Neural cell (in vitro differentiated cells): Measurements from ENCODE around the gene MSI2. TPM values are rescaled to one million over a fixed set of nuclear protein-coding genes. Genes with fewer than 3 reads are reported as not detected.

Experiments used
- H2AFZ ChIP-seq: fragments of 200-600, 300-800 bp; sonication (generic), shearing (Covaris generic); 2 replicates; pipeline ENCODE4 v1.6.0; 2014; ENCODE audit warnings: low read depth, mild to moderate bottlenecking, antibody characterized with exemption, low read length, moderate library complexity
- H3F3A ChIP-seq: fragments of 200-600 bp; shearing (Covaris generic); 2 replicates; pipeline ENCODE4 v1.6.1; 2016; ENCODE audit warnings: mild to moderate bottlenecking, moderate library complexity, mixed read lengths, antibody characterized with exemption, low read length; ENCODE audit not compliant: insufficient read depth, poor library complexity, severe bottlenecking
- H3K27ac ChIP-seq: fragments of 200-600, 300-800 bp; sonication (generic), shearing (Covaris generic); 2 replicates; pipeline ENCODE4 v1.5.1; 2014; ENCODE audit warnings: mild to moderate bottlenecking, low read length, moderate library complexity
- H3K27me3 ChIP-seq: fragments of 300-800, 200-600 bp; sonication (generic), shearing (Covaris generic); 2 replicates; pipeline ENCODE4 v1.6.0; 2014; ENCODE audit warnings: mild to moderate bottlenecking, low read depth, low read length, moderate library complexity; ENCODE audit not compliant: insufficient read depth
- H3K36me3 ChIP-seq: fragments of 300-800, 200-600 bp; sonication (generic), shearing (Covaris generic); 2 replicates; pipeline ENCODE4 v1.5.1; 2014; ENCODE audit warnings: mild to moderate bottlenecking, antibody characterized with exemption, low read length, moderate library complexity; ENCODE audit not compliant: insufficient read depth
- H3K4me2 ChIP-seq: fragments of 300-800, 200-600 bp; sonication (generic), shearing (Covaris generic); 2 replicates; pipeline ENCODE4 v1.6.0; 2014; ENCODE audit warnings: mild to moderate bottlenecking, low read length
- H3K4me3 ChIP-seq: fragments of 300-800, 200-600 bp; sonication (generic), shearing (Covaris generic); 2 replicates; pipeline ENCODE4 v1.5.1; 2014; ENCODE audit warnings: mild to moderate bottlenecking, low read length, moderate library complexity
- H3K79me2 ChIP-seq: fragments of 200-600 bp; shearing (Covaris generic); replicated peaks from 2 replicates; pipeline ENCODE4 v1.6.0; 2014; ENCODE audit warnings: mild to moderate bottlenecking, low read length, moderate library complexity; ENCODE audit not compliant: insufficient read depth
- H3K9ac ChIP-seq: fragments of 300-800, 200-600 bp; sonication (generic), shearing (Covaris generic); 2 replicates; pipeline ENCODE4 v1.6.1; 2016; ENCODE audit warnings: mild to moderate bottlenecking, low read length, mixed read lengths
- H3K9me2 ChIP-seq: fragments of 200-600 bp; shearing (Covaris generic); 2 replicates; pipeline ENCODE4 v1.6.1; 2016; ENCODE audit warnings: mild to moderate bottlenecking, low read length, mixed read lengths; ENCODE audit not compliant: insufficient read depth
- H3K9me3 ChIP-seq: fragments of 200-600, 300-800 bp; sonication (generic), shearing (Covaris generic); 2 replicates; pipeline ENCODE4 v1.6.1; 2016; ENCODE audit warnings: mild to moderate bottlenecking, mixed run types, low read length, moderate library complexity, mixed read lengths
- H4K20me1 ChIP-seq: fragments of 200-600 bp; shearing (Covaris generic); 2 replicates; pipeline ENCODE4 v1.6.1; 2016; ENCODE audit warnings: mild to moderate bottlenecking, mixed run types; ENCODE audit not compliant: insufficient read depth
- CTCF ChIP-seq: fragments of 450-650 bp; IDR thresholded peaks from 2 replicates; pipeline ENCODE4 v1.5.1; 2014; ENCODE audit warnings: antibody characterized with exemption, mild to moderate bottlenecking, moderate library complexity; ENCODE audit not compliant: poor library complexity, severe bottlenecking
- EP300 ChIP-seq: fragments of 450-650 bp; conservative IDR thresholded peaks from 2 replicates; pipeline ENCODE4 v1.6.1; 2014; ENCODE audit warnings: antibody characterized with exemption, mild to moderate bottlenecking, moderate library complexity; ENCODE audit not compliant: poor library complexity, severe bottlenecking
- EZH2 ChIP-seq: fragments of 200-600, 300-800 bp; shearing (Covaris generic), sonication (generic); IDR thresholded peaks from 2 replicates; pipeline ENCODE4 v1.6.1; 2014; ENCODE audit warnings: antibody characterized with exemption, low read length, borderline replicate concordance, mild to moderate bottlenecking; ENCODE audit not compliant: insufficient read depth, poor library complexity, severe bottlenecking
- MXI1 ChIP-seq: fragments of 450-650 bp; conservative IDR thresholded peaks from 2 replicates; pipeline ENCODE4 v1.6.1; 2014; ENCODE audit warnings: antibody characterized with exemption, mild to moderate bottlenecking; ENCODE audit not compliant: poor library complexity, severe bottlenecking
- POLR2AphosphoS5 ChIP-seq: IDR thresholded peaks from 2 replicates; pipeline ENCODE4 v1.6.1; 2012
- RAD21 ChIP-seq: fragments of 450-650 bp; conservative IDR thresholded peaks from 2 replicates; pipeline ENCODE4 v1.6.1; 2014; ENCODE audit warnings: antibody characterized with exemption, mild to moderate bottlenecking, moderate library complexity
- REST ChIP-seq: IDR thresholded peaks from 2 replicates; pipeline ENCODE4 v1.6.1; 2012; ENCODE audit warnings: borderline replicate concordance
- SMC3 ChIP-seq: fragments of 450-650 bp; conservative IDR thresholded peaks from 2 replicates; pipeline ENCODE4 v1.6.1; 2014; ENCODE audit warnings: antibody characterized with exemption, mild to moderate bottlenecking, moderate library complexity; ENCODE audit not compliant: poor library complexity
- TAF1 ChIP-seq: IDR thresholded peaks from 2 replicates; pipeline ENCODE4 v1.6.1; 2012; ENCODE audit warnings: low read depth
- polyA plus RNA-seq: library from polyadenylated mRNA; depleted of rRNA; stranded (reverse); fragments of >200 nt; gene quantifications from 2 replicates; pipeline ENCODE4 v1.2.3, GENCODE V29; 2014

MSI2 gene
- polyA plus RNA-seq, 1 donor from 2014 or later: 61.4 TPM

GRCh38 chr17:57490111-57490845, 234.0 kb downstream of the MSI2 start:
- Histone ChIP-seq H3K9me3 (no peaks in the 10 kb centered on the region), H3K4me3 (no peak overlapping the region), H3K27ac (no peak overlapping the region), H4K20me1 (peaks cover 3% of the 10 kb centered on the region), H2AFZ (no peak overlapping the region), H3F3A (no peaks in the 10 kb centered on the region), H3K4me2 (no peak overlapping the region), H3K9ac (no peak overlapping the region), H3K9me2 (no peaks in the 10 kb centered on the region), H3K79me2 (peaks cover 42% of the 10 kb centered on the region), H3K27me3 (no peaks in the 10 kb centered on the region), H3K36me3 (no peaks in the 10 kb centered on the region)
- TF ChIP-seq RAD21 (no peak), EZH2 (no peak), TAF1 (no peak), EP300 (no peak), CTCF (no peak), MXI1 (no peak), SMC3 (no peak), REST (no peak), POLR2AphosphoS5 (no peak)

GRCh38 chr17:57490890-57491289, 234.6 kb downstream of the MSI2 start:
- no peaks in the 10 kb centered on the region for H3K9me3 ChIP-seq
- TF ChIP-seq SMC3 (no peak), TAF1 (no peak), CTCF (no peak), EZH2 (no peak), POLR2AphosphoS5 (no peak), MXI1 (no peak), REST (no peak)
- H3K9me2 ChIP-seq: no peaks in the 10 kb centered on the region
- no peaks in the 10 kb centered on the region for H3F3A ChIP-seq
- no peak overlapping the region for H3K27ac ChIP-seq
- no peaks in the 10 kb centered on the region for H3K27me3 ChIP-seq
- no peak overlapping the region for H3K9ac ChIP-seq
- H3K4me3 ChIP-seq: no peak overlapping the region
- H4K20me1 ChIP-seq: peaks cover 3% of the 10 kb centered on the region
- no peaks in the 10 kb centered on the region for H3K36me3 ChIP-seq
- H3K4me2 ChIP-seq: no peak overlapping the region
- H2AFZ ChIP-seq: no peak overlapping the region
- peaks cover 38% of the 10 kb centered on the region for H3K79me2 ChIP-seq
